Fibroblast of skin of right biceps (primary cell): ENCODE measurements around the gene ZSCAN20.

Source experiments
- DNase-seq: peaks from one replicate; pipeline ENCODE4 v3.0.0-alpha.2; 2013

ZSCAN20 gene

GRCh38 chr1:33541966-33542365 lies 69.5 kb downstream of the ZSCAN20 start:
- DNase-seq, result no peak
